GM12878 (cell line): ENCODE results near the gene ACRV1. TPM values are rescaled to one million over a fixed set of nuclear protein-coding genes. Genes with fewer than 3 reads are reported as not detected.

Experiments
- ATAC-seq: fragments of 200-7000 bp; cut with Tn5 transposase; 3 replicates; pipeline ENCODE4 v1.9.1; 2020; ENCODE audit warnings: mild to moderate bottlenecking, moderate library complexity
- BruUV-seq: library from RNA; stranded (reverse); fragments of 400-500 nt; replicated peaks from 2 replicates; lab custom pipeline; 2021; lab: Mats Ljungman, UMichigan
- CTCF ChIA-PET: fragments of 300-600 bp; sonication (Branson Sonifier 250); formaldehyde crosslinking; extraction: SDS; loops from one replicate; lab custom pipeline; 2021; ENCODE audit warnings: inconsistent platforms; lab: Yijun Ruan, JAX
- POLR2A ChIA-PET: fragments of 350-600 bp; formaldehyde crosslinking; extraction: SDS; loops from one replicate; lab custom pipeline; 2021; ENCODE audit warnings: inconsistent platforms; lab: Charles Lee
- RAD21 ChIA-PET: fragments of 300-600 bp; sonication (Branson Sonifier 250); formaldehyde crosslinking; loops from one replicate; lab custom pipeline; 2023; ENCODE audit warnings: antibody characterized with exemption; ENCODE audit not compliant: unreplicated experiment; lab: Charles Lee
- SMC1A ChIA-PET: fragments of 300-600 bp; sonication (Branson Sonifier 250); formaldehyde crosslinking; loops from one replicate; lab custom pipeline; 2023; ENCODE audit not compliant: unreplicated experiment, uncharacterized antibody; lab: Charles Lee
- DNase-seq: peaks from one replicate; pipeline ENCODE4 v3.0.0-alpha.2; 2011; ENCODE audit warnings: low read depth, low spot score
- FAIRE-seq: peaks from 3 replicates; lab custom pipeline; 2011; peaks lifted over from hg19 to GRCh38; lab: Jason Lieb, UNC
- H2AFZ ChIP-seq: 2 replicates; pipeline ENCODE4 v1.6.0; 2011; ENCODE audit warnings: low read depth, low read length, control low read depth; ENCODE audit not compliant: control insufficient read depth
- H3K27ac ChIP-seq: 2 replicates; pipeline ENCODE4 v1.5.1; 2011; ENCODE audit warnings: control low read depth; ENCODE audit not compliant: control insufficient read depth, insufficient read depth
- H3K27me3 ChIP-seq, 2 experiments: replicated peaks in 1 of 2; 2 replicates each; pipeline versions ENCODE4 v1.6.0 to v1.6.1; 2011; ENCODE audit warnings: low read length in 1 of 2; ENCODE audit not compliant: control insufficient read depth in 2 of 2, insufficient read depth in 2 of 2
- H3K36me3 ChIP-seq, 2 experiments: 2 replicates each; pipeline ENCODE4 v1.5.1; 2011; ENCODE audit warnings: low read length in 1 of 2; ENCODE audit not compliant: control insufficient read depth in 2 of 2, insufficient read depth in 2 of 2
- H3K4me1 ChIP-seq: 2 replicates; pipeline ENCODE4 v1.6.1; 2011; ENCODE audit warnings: mild to moderate bottlenecking, low read length, moderate library complexity, mixed read lengths; ENCODE audit not compliant: control insufficient read depth, insufficient read depth
- H3K4me2 ChIP-seq: 2 replicates; pipeline ENCODE4 v1.6.0; 2011; ENCODE audit warnings: control low read depth; ENCODE audit not compliant: control insufficient read depth, insufficient read depth
- H3K4me3 ChIP-seq: fragments of 200-600 bp; sonication (generic); 2 replicates; pipeline ENCODE4 v1.5.1; 2016
- H3K79me2 ChIP-seq: 2 replicates; pipeline ENCODE4 v1.6.0; 2011; ENCODE audit warnings: low read length; ENCODE audit not compliant: control insufficient read depth, insufficient read depth
- H3K9ac ChIP-seq: 2 replicates; pipeline ENCODE4 v1.8.0; 2011; ENCODE audit warnings: low read length, control low read depth, mixed read lengths; ENCODE audit not compliant: control insufficient read depth, insufficient read depth
- H3K9me3 ChIP-seq: replicated peaks from 3 replicates; pipeline ENCODE4 v1.5.1; 2011; ENCODE audit warnings: mild to moderate bottlenecking, low read length; ENCODE audit not compliant: control insufficient read depth, insufficient read depth
- H4K20me1 ChIP-seq: 2 replicates; pipeline ENCODE4 v1.6.0; 2011; ENCODE audit not compliant: control insufficient read depth, insufficient read depth
- BHLHE40 ChIP-seq, 2 experiments: fragments of 450-650 bp in 1 of 2; IDR thresholded peaks; 2 replicates each; pipeline ENCODE4 v1.6.1; 2011 to 2017; ENCODE audit warnings: low read depth in 2 of 2, borderline replicate concordance in 1 of 2, improper control_type of control experiment in 1 of 2, low read length in 1 of 2, mild to moderate bottlenecking in 1 of 2
- CBX5 ChIP-seq: sonication (generic); IDR thresholded peaks from 2 replicates; pipeline ENCODE4 v1.6.1; 2016; ENCODE audit warnings: low read depth, moderate library complexity, mild to moderate bottlenecking, inconsistent platforms
- CEBPZ ChIP-seq: fragments of 150-350 bp; IDR thresholded peaks from 2 replicates; pipeline ENCODE4 v1.6.1; 2016; ENCODE audit warnings: low read depth, low read length
- CTCF ChIP-seq, 3 experiments: IDR thresholded peaks in 2 of 3; conservative IDR thresholded peaks in 1 of 3; 2 replicates each; pipeline ENCODE4 v1.5.1; 2011; ENCODE audit warnings: low read depth in 3 of 3, low read length in 3 of 3, mild to moderate bottlenecking in 3 of 3, control low read depth in 2 of 3, moderate library complexity in 2 of 3, inconsistent platforms in 1 of 3, mixed read lengths in 1 of 3; ENCODE audit not compliant: control insufficient read depth in 2 of 3, insufficient read depth in 1 of 3; ENCODE audit errors: extremely low read depth in 1 of 3
- EGR1 ChIP-seq, 2 experiments: IDR thresholded peaks; 1 replicate in 1 of 2; 2 replicates in 1 of 2; pipeline ENCODE4 v1.6.1; 2011 to 2012; ENCODE audit warnings: low read depth in 2 of 2, low read length in 2 of 2, borderline replicate concordance in 1 of 2, mild to moderate bottlenecking in 1 of 2, moderate library complexity in 1 of 2
- HDAC2 ChIP-seq: fragments of 200-600 bp; sonication (generic); IDR thresholded peaks from 2 replicates; pipeline ENCODE4 v1.6.1; 2017
- IRF5 ChIP-seq: fragments of 450-650 bp; IDR thresholded peaks from 2 replicates; pipeline ENCODE4 v1.6.1; 2017; ENCODE audit warnings: borderline replicate concordance
- SKIL ChIP-seq: fragments of 450-650 bp; IDR thresholded peaks from 2 replicates; pipeline ENCODE4 v1.6.1; 2017; ENCODE audit warnings: mild to moderate bottlenecking, low read depth, inconsistent platforms; ENCODE audit not compliant: poor library complexity, severe bottlenecking
- SMARCA5 ChIP-seq: fragments of 450-650 bp; IDR thresholded peaks from 2 replicates; pipeline ENCODE4 v1.6.1; 2017; ENCODE audit warnings: mild to moderate bottlenecking
- SMC3 ChIP-seq: IDR thresholded peaks from 2 replicates; pipeline ENCODE4 v1.6.1; 2011; ENCODE audit warnings: low read length, improper control_type of control experiment, borderline replicate concordance
- SP1 ChIP-seq: IDR thresholded peaks from one replicate; pipeline ENCODE4 v1.6.1; 2011; ENCODE audit warnings: low read depth, low read length
- ZNF274 ChIP-seq: IDR thresholded peaks from one replicate; pipeline ENCODE4 v1.8.0; 2011; ENCODE audit not compliant: insufficient read length, insufficient read depth
- WGBS: methylation state at CpG from one replicate; pipeline ENCODE4 v1.1.6; 2016; ENCODE audit warnings: low lambda C conversion rate; ENCODE audit not compliant: insufficient replicate concordance, insufficient coverage; ENCODE audit errors: missing lambda C conversion rate; 5-methylcytosine and 5-hydroxymethylcytosine counted together
- in situ Hi-C: fragments of 300-500 bp; cut with MboI; formaldehyde crosslinking; loops from 9 replicates; pipeline ENCODE4 v1.14.3; 2018; ENCODE audit warnings: mixed read lengths
- intact Hi-C: fragments of 100-400 bp; cut with micrococcal nuclease; formaldehyde crosslinking; loops from one replicate; pipeline ENCODE4 v1.14.2; 2022; ENCODE audit not compliant: unreplicated experiment
- polyA plus RNA-seq, 11 experiments: library from polyadenylated mRNA; depleted of rRNA in 4 of 11; unstranded in 6 of 11; stranded (reverse) in 5 of 11; fragments of >200 nt; fragmentation: Nextera tagmentation in 4 of 11; fragmentation: Illumina TruSeq in 1 of 11; extraction: Ambion mirVana in 4 of 11; extraction: Trizol in 1 of 11; gene quantifications; 1 replicate in 1 of 11; 2 replicates in 10 of 11; pipeline versions ENCODE4 v1.2.1 to v1.2.3, GENCODE V29; 2011 to 2016; ENCODE audit warnings: inconsistent platforms in 2 of 11, missing spikeins in 2 of 11, low read depth in 1 of 11
- total RNA-seq, 4 experiments: library from RNA; depleted of rRNA in 3 of 4; stranded (reverse); fragments of >200 nt in 3 of 4; fragmentation: Illumina TruSeq in 1 of 4; extraction: Trizol in 1 of 4; gene quantifications; 2 replicates each; pipeline versions ENCODE4 v1.2.1 to v1.2.3, GENCODE V29; 2013 to 2021

Gene ACRV1
- total and polyA plus RNA-seq, 10 of the 15 experiments (the other 5 are each of a cell fraction or from before 2014, with no cell fraction given) = 0.09 to 0.82 (median 0.23) TPM; not detected in 2

- no peaks in the 10 kb centered on the region for H4K20me1 ChIP-seq
- H3K36me3 ChIP-seq = no peaks in the 10 kb centered on the region
- H3K4me2 ChIP-seq = no peak overlapping the region
- no peaks in the 10 kb centered on the region for H3K79me2 ChIP-seq
- intact Hi-C loops = loop anchor here (2.0 kb wide), 1 partner anchor 151 kb away; no protein-coding TSS in a partner anchor
- no peaks in the 10 kb centered on the region for H3K4me1 ChIP-seq
- ChIA-PET CTCF (interaction anchor here (0.7 to 1.1 kb wide), 3 partner anchors 44 to 151 kb away, joined by 3 to 4 read pairs (median 3); no protein-coding TSS in a partner anchor), POLR2A (interaction anchor here (0.6 kb wide), 1 partner anchor 162 kb away, joined by 3 read pairs; no protein-coding TSS in a partner anchor), SMC1A (interaction anchor here (0.6 to 1.5 kb wide), 3 partner anchors 12 to 166 kb away, joined by 3 to 4 read pairs (median 3); partner anchors contain the start of gene PATE1), RAD21 (interaction anchor here (1.3 kb wide), 1 partner anchor 151 kb away, joined by 5 read pairs; no protein-coding TSS in a partner anchor)
- in situ Hi-C loops = no loop called here
- no peak overlapping the region for H3K9ac ChIP-seq
- BruUV-seq = no TSS peak
- no peaks in the 10 kb centered on the region for H3K9me3 ChIP-seq
- peaks cover 0 to 2% of the 10 kb centered on the region in 2 experiments; a peak in 2 of 4 replicates for H3K27me3 ChIP-seq
- no peak for DNase-seq
- no peak overlapping the region for H2AFZ ChIP-seq
- ATAC-seq = peak; percentile 63
- no peak overlapping the region for H3K4me3 ChIP-seq
- FAIRE-seq = peak; percentile 27
- H3K27ac ChIP-seq = no peak overlapping the region
- WGBS = 58% methylated on average over 1 of the region's 1 CpG
- TF ChIP-seq IRF5 = no peak
- TF ChIP-seq BHLHE40 (IDR thresholded peaks at IDR 0.05; ENCODE audit: borderline replicate concordance in 1 of 2, low read depth in 2 of 2, low read length in 1 of 2) = no peak
- no peak for TF ChIP-seq CEBPZ
- TF ChIP-seq SKIL = no peak
- TF ChIP-seq CTCF (IDR thresholded peaks at IDR 0.05 in 2 of 3, conservative IDR thresholded peaks at IDR 0.05 in 1 of 3; ENCODE audit: control insufficient read depth in 2 of 3, extremely low read depth in 1 of 3, insufficient read depth in 1 of 3, low read depth in 3 of 3, low read length in 3 of 3) = peak; percentile 7 to 36 (median 31); a peak in 3 of 6 replicates
- no peak for TF ChIP-seq EGR1 (IDR thresholded peaks at IDR 0.05; ENCODE audit: borderline replicate concordance in 1 of 2, low read depth in 2 of 2, low read length in 2 of 2)
- TF ChIP-seq SMARCA5 = no peak
- TF ChIP-seq SP1 = no peak
- TF ChIP-seq CBX5 = no peak
- no peak for TF ChIP-seq ZNF274
- peak; percentile 27; the same call in 1 of the 2 replicates for TF ChIP-seq SMC3
- TF ChIP-seq HDAC2 = no peak
Observed at GRCh38 chr11:125724125-125724524, 43.5 kb upstream of the ACRV1 start.
